Heart left ventricle (tissue), 13 donors: ENCODE measurements around the gene ADGRG1.

Source experiments
- CTCF ChIP-seq, 12 donors: fragments of 200-600 bp; sonication (generic) in 4 of 12; IDR thresholded peaks; one replicate each; pipeline versions ENCODE4 v1.5.0 to v1.8.0; 2018 to 2022; ENCODE audit warnings: antibody characterized with exemption in 12 of 12, mild to moderate bottlenecking in 5 of 12
- POLR2A ChIP-seq, 2 donors: fragments of 450-650 bp; IDR thresholded peaks; one replicate each; pipeline ENCODE4 v1.6.1; 2017; ENCODE audit warnings: antibody characterized with exemption in 2 of 2, mild to moderate bottlenecking in 2 of 2, moderate library complexity in 2 of 2
- donor health status: ischemic (EF 13 %, LVEDD 7.1; RV severe dilation, severe dysfunction).
- donor health status: DM: no; HTN: yes; CAD: no.
- donor health status: DM: no; HTN: no; CAD: no.
- donor health status: ischemic (EF 25% LVEDD 6.9; RV normal size, moderate dysfunction).
- donor health status: ischemic (EF 25% LVEDD 5.7; RV mildly dilated, moderate dysfunction).
- donor health status: ischemic (EF 35%, LVEDD 5.7; RV mildly dilated, moderate dysfunction).
- donor health status: nonischemic (EF 11% LVEDD 7.7; RV severe dilation, severe dysfunction).
- donor health status: DM: yes; HTN: yes; CAD: no.
- donor health status: PGD.
- donor health status: ischemic (EF 29% LVEDD 5.4; RV normal size, mild dysfunction).
- donor health status: nonischemic (EF 23%, LVEDD 6.1; RV moderate dilation, normal function).

DNA sequence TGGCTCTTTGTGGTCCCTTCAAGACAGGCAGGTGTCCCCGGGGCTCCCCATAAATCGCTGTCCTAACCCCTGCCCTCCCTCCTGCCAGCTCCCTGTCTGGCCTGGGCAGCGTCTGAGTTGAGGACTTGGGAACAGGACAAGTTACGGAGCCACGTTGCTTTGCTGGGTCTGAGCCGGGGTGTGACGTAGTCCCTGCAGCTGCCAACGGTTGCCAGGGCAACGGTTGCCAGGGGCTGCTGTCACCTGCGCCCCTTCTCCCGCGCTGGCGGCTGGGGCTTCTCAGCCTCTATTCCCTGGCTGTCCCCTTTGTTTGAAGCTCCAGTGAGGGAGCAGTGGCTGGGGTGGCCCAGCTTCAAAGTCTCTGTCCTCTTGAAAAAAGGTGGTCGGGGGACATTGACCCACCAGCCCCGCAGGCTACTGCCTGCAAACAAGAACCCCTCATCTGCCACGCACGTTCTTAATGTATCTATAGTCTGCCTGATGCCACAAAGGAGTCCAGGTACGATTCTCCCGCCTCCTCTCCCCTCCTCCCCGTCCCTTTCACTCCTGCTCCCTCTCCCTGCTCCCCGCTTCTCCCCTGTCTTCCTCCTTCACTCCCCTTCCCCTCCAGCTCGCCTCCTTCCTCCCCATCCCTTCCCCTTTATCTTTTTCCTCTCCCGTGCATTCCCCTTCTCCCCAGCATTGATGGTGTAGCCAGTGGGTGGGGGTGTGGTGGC, 10.9 kb downstream of the ADGRG1 start:
- TF ChIP-seq CTCF (IDR thresholded peaks at IDR 0.05) (no peak), POLR2A (IDR thresholded peaks at IDR 0.05) (no peak)
